Measurements from ENCODE around the gene ECI1.

The ECI1 gene

GRCh38 chr16:2197765-2198164, 53.6 kb downstream of the ECI1 start:
- DNase-seq (ENCODE audit: insufficient read length, low spot score) (no peak), FAIRE-seq (no peak)

GRCh38 chr16:2196981-2197511, 54.3 kb downstream of the ECI1 start:
- DNase-seq (ENCODE audit: insufficient read length, low spot score), result no peak
- no peak for FAIRE-seq

- no peak for FAIRE-seq
- no peak for DNase-seq (ENCODE audit: insufficient read length, low spot score)
Measured at GRCh38 chr16:2196162-2196980, 55.0 kb downstream of the ECI1 start, which contains the start of gene CASKIN1. Gene CASKIN1 (minus strand): TSS chr16:2196605. CDS start chr16:2196432, 173 bp downstream.

GRCh38 chr16:2195322-2196161, 55.8 kb downstream of the ECI1 start:
- no peak for FAIRE-seq

GRCh38 chr16:2194852-2195321, 56.5 kb downstream of the ECI1 start:
- FAIRE-seq, result no peak
- peak; percentile 85 for DNase-seq (ENCODE audit: insufficient read length, low spot score)

More at GRCh38 chr16:2195322-2196161, 55.8 kb downstream of the ECI1 start:
- DNase-seq (ENCODE audit: insufficient read length, low spot score), result no peak

- FAIRE-seq (no peak), DNase-seq (ENCODE audit: insufficient read length, low spot score) (no peak)
Measured at GRCh38 chr16:2194166-2194834, 57.1 kb downstream of the ECI1 start.

- DNase-seq (ENCODE audit: insufficient read length, low spot score) (no peak), FAIRE-seq (no peak)
Measured at GRCh38 chr16:2191446-2191706, 60.0 kb downstream of the ECI1 start.

- DNase-seq (ENCODE audit: insufficient read length, low spot score) (no peak), FAIRE-seq (no peak)
Measured at GRCh38 chr16:2190659-2191445, 60.5 kb downstream of the ECI1 start.

- no peak for DNase-seq (ENCODE audit: insufficient read length, low spot score)
- FAIRE-seq, result no peak
Measured at GRCh38 chr16:2190002-2190658, 61.3 kb downstream of the ECI1 start.
